Measurements from ENCODE around the gene SLC12A6. TPM values are rescaled to one million over a fixed set of nuclear protein-coding genes. Genes with fewer than 3 reads are reported as not detected.

SLC12A6 gene
- total and polyA plus RNA-seq, 7 donors, result 1.4 to 22.7 (median 14.3) TPM

GRCh38 chr15:34182942-34183341 lies 154.6 kb downstream of the SLC12A6 start:
- intact Hi-C loops (cut with DNase I), result no loop called here
- WGBS, 2 donors, result 65 to 76% methylated on average over 4 of the region's 4 CpGs

More at GRCh38 chr15:34182942-34183341, 154.6 kb downstream of the SLC12A6 start:
- no peaks in the 10 kb centered on the region for H3K27me3 ChIP-seq
- H3K9me3 ChIP-seq, result no peaks in the 10 kb centered on the region
- peaks cover 0 to 3% (median 0%) of the 10 kb centered on the region in 4 donors for H3K36me3 ChIP-seq
- TF ChIP-seq, protein P1, sequence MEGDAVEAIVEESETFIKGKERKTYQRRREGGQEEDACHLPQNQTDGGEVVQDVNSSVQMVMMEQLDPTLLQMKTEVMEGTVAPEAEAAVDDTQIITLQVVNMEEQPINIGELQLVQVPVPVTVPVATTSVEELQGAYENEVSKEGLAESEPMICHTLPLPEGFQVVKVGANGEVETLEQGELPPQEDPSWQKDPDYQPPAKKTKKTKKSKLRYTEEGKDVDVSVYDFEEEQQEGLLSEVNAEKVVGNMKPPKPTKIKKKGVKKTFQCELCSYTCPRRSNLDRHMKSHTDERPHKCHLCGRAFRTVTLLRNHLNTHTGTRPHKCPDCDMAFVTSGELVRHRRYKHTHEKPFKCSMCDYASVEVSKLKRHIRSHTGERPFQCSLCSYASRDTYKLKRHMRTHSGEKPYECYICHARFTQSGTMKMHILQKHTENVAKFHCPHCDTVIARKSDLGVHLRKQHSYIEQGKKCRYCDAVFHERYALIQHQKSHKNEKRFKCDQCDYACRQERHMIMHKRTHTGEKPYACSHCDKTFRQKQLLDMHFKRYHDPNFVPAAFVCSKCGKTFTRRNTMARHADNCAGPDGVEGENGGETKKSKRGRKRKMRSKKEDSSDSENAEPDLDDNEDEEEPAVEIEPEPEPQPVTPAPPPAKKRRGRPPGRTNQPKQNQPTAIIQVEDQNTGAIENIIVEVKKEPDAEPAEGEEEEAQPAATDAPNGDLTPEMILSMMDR (IDR thresholded peaks at IDR 0.05), result no peak
- TF ChIP-seq EP300 (IDR thresholded peaks at IDR 0.05) (no peak), POLR2A (IDR thresholded peaks at IDR 0.05) (no peak), POLR2AphosphoS5 (IDR thresholded peaks at IDR 0.05) (no peak)
- peaks cover 0 to 15% (median 4%) of the 10 kb centered on the region in 4 donors for H3K4me1 ChIP-seq
- no peak for DNase-seq
- H3K27ac ChIP-seq, result no peak overlapping the region
- no peak overlapping the region for H3K4me3 ChIP-seq

Small RNAs within 50 kb of the gene (small RNA-seq; reads per million reads assigned to genes)
- gene MIR1233-1 (0 reads per million in 3 donors), gene RF00019 (0 reads per million in 3 donors)

Other genes with a start within 250 kb of the SLC12A6 start
- gene EMC7, start 235.9 kb downstream of the SLC12A6 start, total RNA-seq, result 10 to 100 TPM; 34.8 to 55.1 (median 47.7) TPM
- 10 to 100 TPM; 15.0 to 75.8 (median 21.5) TPM for gene EMC7, start 235.9 kb downstream of the SLC12A6 start, polyA plus RNA-seq
- gene PGBD4, start 235.7 kb downstream of the SLC12A6 start, total RNA-seq, result 1 to 10 TPM in 3 of 4 donors, under 1 TPM in 1; 0.54 to 1.4 (median 1.4) TPM
- gene PGBD4, start 235.7 kb downstream of the SLC12A6 start, polyA plus RNA-seq, result 1 to 10 TPM in 1 of 3 donors, under 1 TPM in 2; under 0.01 to 1.3 (median 0.23) TPM
- 10 to 100 TPM; 39.5 to 88.9 (median 68.2) TPM for gene KATNBL1, start 127.7 kb downstream of the SLC12A6 start, total RNA-seq
- 10 to 100 TPM; 15.7 to 36.5 (median 16.2) TPM for gene KATNBL1, start 127.7 kb downstream of the SLC12A6 start, polyA plus RNA-seq
- 100 to 1,000 TPM; 109 to 245 (median 183) TPM for gene EMC4, start 112.8 kb downstream of the SLC12A6 start, total RNA-seq
- gene EMC4, start 112.8 kb downstream of the SLC12A6 start, polyA plus RNA-seq, result 100 to 1,000 TPM in 1 of 3 donors, 10 to 100 TPM in 2; 65.2 to 107 (median 69.1) TPM
- gene NOP10, start 5.4 kb upstream of the SLC12A6 start, total RNA-seq, result 100 to 1,000 TPM in 3 of 4 donors, 10 to 100 TPM in 1; 67.6 to 160 (median 118) TPM
- 100 to 1,000 TPM; 245 to 532 (median 425) TPM for gene NOP10, start 5.4 kb upstream of the SLC12A6 start, polyA plus RNA-seq
- not detected for gene NUTM1, start 5.5 kb upstream of the SLC12A6 start, total RNA-seq
- gene NUTM1, start 5.5 kb upstream of the SLC12A6 start, polyA plus RNA-seq, result under 1 TPM in 1 of 3 donors, not detected in 2; 0.01 TPM
- gene LPCAT4, start 29.4 kb upstream of the SLC12A6 start, total RNA-seq, result 10 to 100 TPM in 3 of 4 donors, 1 to 10 TPM in 1; 9.6 to 25.2 (median 15.6) TPM
- 100 to 1,000 TPM in 1 of 3 donors, 10 to 100 TPM in 2; 24.5 to 122 (median 26.4) TPM for gene LPCAT4, start 29.4 kb upstream of the SLC12A6 start, polyA plus RNA-seq
- 10 to 100 TPM; 20.7 to 52.3 (median 37.5) TPM for gene GOLGA8A, start 100.0 kb upstream of the SLC12A6 start, total RNA-seq
- gene GOLGA8A, start 100.0 kb upstream of the SLC12A6 start, polyA plus RNA-seq, result 10 to 100 TPM in 1 of 3 donors, 1 to 10 TPM in 1, under 1 TPM in 1; 0.60 to 22.5 (median 3.9) TPM
- 100 to 1,000 TPM in 1 of 4 donors, 10 to 100 TPM in 3; 57.6 to 102 (median 82.2) TPM for gene GOLGA8B, start 245.9 kb upstream of the SLC12A6 start, total RNA-seq
- 10 to 100 TPM in 1 of 3 donors, 1 to 10 TPM in 2; 1.2 to 15.5 (median 1.6) TPM for gene GOLGA8B, start 245.9 kb upstream of the SLC12A6 start, polyA plus RNA-seq

Measured in sigmoid colon (tissue), 7 donors.